ENCODE data around the gene ST8SIA5. TPM values are rescaled to one million over a fixed set of nuclear protein-coding genes. Genes with fewer than 3 reads are reported as not detected.

The ST8SIA5 gene
- total RNA-seq, 2 experiments from 2014 or later = not detected

GRCh38 chr18:46736135-46736534 lies 20.7 kb downstream of the ST8SIA5 start:
- Mint-ChIP-seq H3K36me3 (ENCODE audit: low read depth) (no peaks in the 10 kb centered on the region), H3K4me3 (no peak overlapping the region)

GRCh38 chr18:46734981-46735380 lies 21.9 kb downstream of the ST8SIA5 start:
- Mint-ChIP-seq H3K4me3 (no peak overlapping the region), H3K27me3 (ENCODE audit: low read depth) (peaks cover 22% of the 10 kb centered on the region), H3K27ac (no peak overlapping the region), H3K4me1 (ENCODE audit: low read depth) (no peaks in the 10 kb centered on the region), H3K36me3 (ENCODE audit: low read depth) (no peaks in the 10 kb centered on the region), H3K9me3 (peaks cover 2% of the 10 kb centered on the region)
- intact Hi-C loops (cut with micrococcal nuclease) = no loop called here
- CTCF ChIA-PET = no interaction called here
- no peak for DNase-seq

More at GRCh38 chr18:46736135-46736534, 20.7 kb downstream of the ST8SIA5 start:
- CTCF ChIA-PET = no interaction called here
- Mint-ChIP-seq H3K9me3 (peaks cover 2% of the 10 kb centered on the region), H3K27me3 (ENCODE audit: low read depth) (peaks cover 25% of the 10 kb centered on the region), H3K4me1 (ENCODE audit: low read depth) (no peaks in the 10 kb centered on the region), H3K27ac (no peak overlapping the region)
- intact Hi-C loops (cut with micrococcal nuclease) = no loop called here
- DNase-seq = no peak

- CTCF ChIA-PET = no interaction called here
- H3K9me3 Mint-ChIP-seq = peaks cover 7% of the 10 kb centered on the region
- peaks cover 15% of the 10 kb centered on the region for H3K27me3 Mint-ChIP-seq (ENCODE audit: low read depth)
- H3K4me1 Mint-ChIP-seq (ENCODE audit: low read depth) = no peaks in the 10 kb centered on the region
- H3K27ac Mint-ChIP-seq = no peak overlapping the region
- no peaks in the 10 kb centered on the region for H3K36me3 Mint-ChIP-seq (ENCODE audit: low read depth)
- intact Hi-C loops (cut with micrococcal nuclease) = no loop called here
- no peak for DNase-seq
- H3K4me3 Mint-ChIP-seq = no peak overlapping the region
Observed at GRCh38 chr18:46733872-46734271, 23.0 kb downstream of the ST8SIA5 start.

GRCh38 chr18:46732801-46733200 lies 24.1 kb downstream of the ST8SIA5 start:
- CTCF ChIA-PET = interaction anchor here (0.5 kb wide), 1 partner anchor 23 kb away, joined by 5 read pairs; no protein-coding TSS in a partner anchor
- Mint-ChIP-seq H3K36me3 (ENCODE audit: low read depth) (no peaks in the 10 kb centered on the region), H3K27ac (no peak overlapping the region), H3K4me3 (no peak overlapping the region), H3K4me1 (ENCODE audit: low read depth) (no peaks in the 10 kb centered on the region), H3K9me3 (peaks cover 9% of the 10 kb centered on the region), H3K27me3 (ENCODE audit: low read depth) (peaks cover 10% of the 10 kb centered on the region)
- intact Hi-C loops (cut with micrococcal nuclease) = no loop called here
- DNase-seq = no peak

- Mint-ChIP-seq H3K36me3 (ENCODE audit: low read depth) (no peaks in the 10 kb centered on the region), H3K4me3 (no peak overlapping the region), H3K4me1 (ENCODE audit: low read depth) (no peaks in the 10 kb centered on the region), H3K9me3 (peaks cover 9% of the 10 kb centered on the region), H3K27ac (no peak overlapping the region), H3K27me3 (ENCODE audit: low read depth) (peaks cover 10% of the 10 kb centered on the region)
- CTCF ChIA-PET = no interaction called here
- intact Hi-C loops (cut with micrococcal nuclease) = no loop called here
- DNase-seq = no peak
Observed at GRCh38 chr18:46732201-46732600, 24.7 kb downstream of the ST8SIA5 start.

- Mint-ChIP-seq H3K4me1 (ENCODE audit: low read depth) (no peaks in the 10 kb centered on the region), H3K9me3 (peaks cover 9% of the 10 kb centered on the region), H3K36me3 (ENCODE audit: low read depth) (no peaks in the 10 kb centered on the region), H3K27ac (no peak overlapping the region), H3K27me3 (ENCODE audit: low read depth) (peaks cover 8% of the 10 kb centered on the region), H3K4me3 (no peak overlapping the region)
- CTCF ChIA-PET = interaction anchor here (1.4 kb wide), 1 partner anchor 23 kb away, joined by 3 read pairs; no protein-coding TSS in a partner anchor
- intact Hi-C loops (cut with micrococcal nuclease) = no loop called here
- no peak for DNase-seq
Observed at GRCh38 chr18:46731316-46731715, 25.5 kb downstream of the ST8SIA5 start.

GRCh38 chr18:46728219-46728930 lies 28.5 kb downstream of the ST8SIA5 start:
- no peak for DNase-seq
- Mint-ChIP-seq H3K4me3 (no peak overlapping the region), H3K27me3 (ENCODE audit: low read depth) (peaks cover 4% of the 10 kb centered on the region), H3K4me1 (ENCODE audit: low read depth) (no peaks in the 10 kb centered on the region), H3K27ac (no peak overlapping the region), H3K9me3 (peaks cover 9% of the 10 kb centered on the region), H3K36me3 (ENCODE audit: low read depth) (no peaks in the 10 kb centered on the region)
- intact Hi-C loops (cut with micrococcal nuclease) = no loop called here
- CTCF ChIA-PET = no interaction called here

- peaks cover 9% of the 10 kb centered on the region for H3K9me3 Mint-ChIP-seq
- H3K27me3 Mint-ChIP-seq (ENCODE audit: low read depth) = peaks cover 4% of the 10 kb centered on the region
- H3K4me3 Mint-ChIP-seq = no peak overlapping the region
- no peak for DNase-seq
- H3K36me3 Mint-ChIP-seq (ENCODE audit: low read depth) = no peaks in the 10 kb centered on the region
- CTCF ChIA-PET = no interaction called here
- no peak overlapping the region for H3K27ac Mint-ChIP-seq
- no peaks in the 10 kb centered on the region for H3K4me1 Mint-ChIP-seq (ENCODE audit: low read depth)
- intact Hi-C loops (cut with micrococcal nuclease) = no loop called here
Observed at GRCh38 chr18:46727177-46727576, 29.7 kb downstream of the ST8SIA5 start.

GRCh38 chr18:46725310-46725709 lies 31.5 kb downstream of the ST8SIA5 start:
- Mint-ChIP-seq H3K4me3 (no peak overlapping the region), H3K9me3 (peaks cover 7% of the 10 kb centered on the region), H3K27me3 (ENCODE audit: low read depth) (no peaks in the 10 kb centered on the region), H3K27ac (no peak overlapping the region), H3K36me3 (ENCODE audit: low read depth) (no peaks in the 10 kb centered on the region), H3K4me1 (ENCODE audit: low read depth) (no peaks in the 10 kb centered on the region)
- CTCF ChIA-PET = no interaction called here
- intact Hi-C loops (cut with micrococcal nuclease) = no loop called here
- DNase-seq = no peak

- H3K4me1 Mint-ChIP-seq (ENCODE audit: low read depth) = no peaks in the 10 kb centered on the region
- intact Hi-C loops (cut with micrococcal nuclease) = no loop called here
- DNase-seq = no peak
- H3K36me3 Mint-ChIP-seq (ENCODE audit: low read depth) = no peaks in the 10 kb centered on the region
- H3K27ac Mint-ChIP-seq = no peak overlapping the region
- H3K4me3 Mint-ChIP-seq = no peak overlapping the region
- H3K27me3 Mint-ChIP-seq (ENCODE audit: low read depth) = no peaks in the 10 kb centered on the region
- CTCF ChIA-PET = interaction anchor here (0.6 kb wide), 1 partner anchor 125 kb away, joined by 6 read pairs; no protein-coding TSS in a partner anchor
- H3K9me3 Mint-ChIP-seq = peaks cover 2% of the 10 kb centered on the region
Observed at GRCh38 chr18:46723856-46724415, 32.9 kb downstream of the ST8SIA5 start.

GRCh38 chr18:46722051-46722450 lies 34.8 kb downstream of the ST8SIA5 start:
- no peaks in the 10 kb centered on the region for H3K9me3 Mint-ChIP-seq
- CTCF ChIA-PET = no interaction called here
- no peaks in the 10 kb centered on the region for H3K4me1 Mint-ChIP-seq (ENCODE audit: low read depth)
- no peak overlapping the region for H3K27ac Mint-ChIP-seq
- DNase-seq = no peak
- no peaks in the 10 kb centered on the region for H3K36me3 Mint-ChIP-seq (ENCODE audit: low read depth)
- H3K4me3 Mint-ChIP-seq = no peak overlapping the region
- intact Hi-C loops (cut with micrococcal nuclease) = no loop called here
- peaks cover 3% of the 10 kb centered on the region for H3K27me3 Mint-ChIP-seq (ENCODE audit: low read depth)

GRCh38 chr18:46721331-46721730 lies 35.5 kb downstream of the ST8SIA5 start:
- Mint-ChIP-seq H3K36me3 (ENCODE audit: low read depth) (no peaks in the 10 kb centered on the region), H3K9me3 (no peaks in the 10 kb centered on the region), H3K4me1 (ENCODE audit: low read depth) (no peaks in the 10 kb centered on the region), H3K4me3 (no peak overlapping the region), H3K27me3 (ENCODE audit: low read depth) (peaks cover 3% of the 10 kb centered on the region), H3K27ac (no peak overlapping the region)
- intact Hi-C loops (cut with micrococcal nuclease) = no loop called here
- no peak for DNase-seq
- CTCF ChIA-PET = no interaction called here

- Mint-ChIP-seq H3K27ac (no peak overlapping the region), H3K9me3 (no peaks in the 10 kb centered on the region), H3K36me3 (ENCODE audit: low read depth) (no peaks in the 10 kb centered on the region), H3K27me3 (ENCODE audit: low read depth) (peaks cover 3% of the 10 kb centered on the region), H3K4me3 (no peak overlapping the region), H3K4me1 (ENCODE audit: low read depth) (no peaks in the 10 kb centered on the region)
- intact Hi-C loops (cut with micrococcal nuclease) = no loop called here
- no peak for DNase-seq
- CTCF ChIA-PET = no interaction called here
Observed at GRCh38 chr18:46720521-46720920, 36.3 kb downstream of the ST8SIA5 start.

Data from activated naive CD4-positive, alpha-beta T cell treated with anti-CD3 and anti-CD28 coated beads for 36 hours (primary cell).